ENCODE measurements around the gene TEX35. TPM values are rescaled to one million over a fixed set of nuclear protein-coding genes. Genes with fewer than 3 reads are reported as not detected.

Gene TEX35
- total RNA-seq, 1 donor from 2014 or later: 0.10 TPM

DNA sequence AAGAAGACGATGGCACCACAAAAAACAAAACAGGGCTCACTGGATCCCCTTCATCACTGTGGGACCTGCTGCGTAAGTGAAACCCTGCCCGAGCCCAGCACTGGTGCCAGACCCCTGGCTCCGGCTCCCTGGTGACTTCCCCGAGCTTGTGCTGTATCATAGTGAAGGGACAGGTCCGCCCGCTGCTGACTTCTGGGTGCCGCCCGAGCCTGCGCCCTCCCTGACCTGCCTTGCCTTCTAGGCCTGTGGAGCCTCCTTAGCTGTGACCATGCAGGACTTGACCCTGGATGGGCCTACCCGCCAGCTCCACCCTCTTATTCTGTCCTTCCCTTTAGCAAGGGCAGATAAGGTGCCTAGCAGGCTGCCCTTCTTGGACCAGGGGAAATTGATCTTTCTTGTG, 7.9 kb downstream of the TEX35 start:
- DNase-seq: no peak

DNA sequence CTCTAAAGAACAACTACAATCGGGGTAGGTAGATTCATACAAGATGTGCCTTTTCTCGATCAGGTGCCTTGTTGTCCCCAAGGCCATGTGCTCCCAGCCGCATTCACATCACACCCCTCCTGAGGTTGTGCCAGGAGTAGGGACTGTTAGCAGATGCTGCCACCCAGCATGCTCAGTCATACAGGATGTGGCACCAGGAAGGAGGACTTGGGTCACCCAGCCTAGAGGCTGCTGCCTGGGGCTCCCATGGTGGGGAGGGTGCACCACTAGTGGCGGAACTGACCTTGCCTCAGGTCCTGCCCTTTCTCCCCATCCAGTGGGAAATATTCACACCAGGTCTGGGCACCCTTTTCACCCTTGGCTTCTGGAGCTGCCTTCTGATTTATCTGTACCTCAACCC, 8.3 kb downstream of the TEX35 start:
- DNase-seq: no peak

GRCh38 chr1:178527117-178527516, 14.2 kb downstream of the TEX35 start:
- DNase-seq: no peak

DNA sequence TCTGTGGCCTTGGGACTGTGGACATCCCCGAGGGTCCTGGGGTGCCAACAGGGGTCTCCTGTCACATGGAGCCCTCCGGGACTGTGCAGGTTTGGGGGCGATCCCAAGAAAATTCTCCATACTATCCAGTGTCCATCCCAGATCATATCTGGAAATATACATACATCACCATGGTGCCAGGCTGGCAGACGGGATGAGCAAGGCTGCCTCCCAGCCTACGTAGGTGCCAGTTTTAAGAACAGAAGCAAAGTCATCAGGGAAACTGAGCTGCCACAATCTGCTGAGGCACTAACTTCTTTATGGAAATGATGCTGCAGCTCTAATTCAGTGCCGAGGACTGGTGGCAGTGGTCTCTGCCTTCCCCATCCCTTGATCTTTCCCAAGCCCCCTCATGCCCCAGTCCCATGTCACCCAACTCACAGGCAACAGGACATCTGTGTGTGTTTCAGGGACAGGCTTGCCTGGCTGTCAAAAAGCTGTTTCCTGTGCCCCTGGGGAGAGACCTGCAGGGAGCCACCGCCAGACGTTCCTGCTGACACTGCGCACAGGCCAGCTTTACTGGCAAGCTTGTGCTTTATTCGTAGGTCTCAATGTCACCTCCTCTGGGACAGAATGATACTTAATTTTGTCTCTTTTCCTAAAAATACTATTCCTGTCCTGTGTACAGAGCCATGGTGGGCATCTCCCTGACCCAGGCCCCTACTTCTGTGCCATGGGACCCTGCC, 15.5 kb downstream of the TEX35 start:
- DNase-seq: no peak

DNA sequence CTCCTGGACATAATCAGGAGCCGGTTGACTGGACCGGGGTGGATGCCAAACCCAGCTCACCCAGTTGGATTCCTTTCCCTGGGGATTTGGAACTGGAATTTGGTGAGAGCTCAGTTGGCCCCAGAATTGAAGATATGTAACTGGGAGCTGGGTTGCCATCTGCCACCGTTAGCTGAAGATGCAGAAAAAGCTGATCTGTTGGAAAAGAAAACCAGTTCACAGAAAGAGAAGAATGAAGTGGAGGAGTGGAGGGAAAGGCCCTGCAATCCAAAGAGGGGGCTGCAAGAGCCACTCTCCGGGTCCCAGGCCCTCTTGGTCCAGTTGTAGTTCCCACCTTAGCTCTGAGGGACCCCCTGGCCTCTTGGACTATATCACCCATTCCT, 16.0 kb downstream of the TEX35 start:
- no peak for DNase-seq

DNA sequence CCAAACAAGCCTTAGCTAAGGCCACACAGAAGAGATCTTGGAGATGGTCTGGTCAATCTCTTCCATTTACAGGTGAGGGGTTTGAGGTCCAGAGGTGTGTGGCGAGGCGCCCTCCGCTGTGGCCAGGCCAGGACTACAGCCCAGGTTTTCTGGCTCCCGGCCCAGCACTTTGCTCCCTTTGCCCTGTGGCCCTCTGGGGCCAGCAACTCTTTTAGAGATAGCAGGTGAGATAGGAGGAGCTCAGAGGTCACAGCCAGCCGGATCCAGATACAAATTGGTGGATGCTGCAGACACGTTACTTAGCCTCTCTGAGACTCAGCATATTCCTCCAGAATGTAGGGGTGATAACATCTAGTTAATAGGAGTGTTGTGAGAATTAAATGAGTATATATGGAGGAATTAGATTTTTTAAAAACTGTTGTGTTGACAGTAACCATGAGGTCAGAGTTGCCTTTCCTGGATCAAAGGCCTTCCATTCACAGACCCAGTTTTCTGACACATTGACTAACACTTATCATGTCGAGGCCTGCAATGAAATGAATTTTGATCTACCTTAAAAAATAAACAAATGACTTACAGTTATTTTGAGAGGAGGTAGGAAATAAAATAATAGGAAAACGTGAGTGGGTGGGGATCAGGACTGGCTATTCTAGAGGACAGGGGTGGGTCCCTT, 16.6 kb downstream of the TEX35 start:
- DNase-seq: no peak

DNA sequence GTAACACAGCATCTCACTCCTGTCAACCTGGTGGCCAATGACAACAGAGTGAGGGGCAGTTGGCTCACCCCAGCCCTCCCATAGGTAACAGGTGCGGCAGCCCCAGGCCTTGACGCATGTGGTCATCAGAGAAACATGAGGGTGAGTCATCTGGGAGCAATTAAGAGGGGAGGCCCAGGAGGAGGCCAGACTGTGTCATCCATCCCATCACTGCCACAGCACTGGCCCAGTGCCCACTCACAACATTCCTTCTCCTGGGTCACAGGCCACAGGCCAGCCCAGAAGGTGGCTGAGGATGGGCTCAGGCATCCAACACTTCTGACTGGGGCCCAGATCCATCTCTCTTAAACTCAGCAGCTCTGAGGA, 17.1 kb downstream of the TEX35 start:
- no peak for DNase-seq

- no peak for DNase-seq
Observed at GRCh38 chr1:178530502-178530901, 17.6 kb downstream of the TEX35 start.

DNA sequence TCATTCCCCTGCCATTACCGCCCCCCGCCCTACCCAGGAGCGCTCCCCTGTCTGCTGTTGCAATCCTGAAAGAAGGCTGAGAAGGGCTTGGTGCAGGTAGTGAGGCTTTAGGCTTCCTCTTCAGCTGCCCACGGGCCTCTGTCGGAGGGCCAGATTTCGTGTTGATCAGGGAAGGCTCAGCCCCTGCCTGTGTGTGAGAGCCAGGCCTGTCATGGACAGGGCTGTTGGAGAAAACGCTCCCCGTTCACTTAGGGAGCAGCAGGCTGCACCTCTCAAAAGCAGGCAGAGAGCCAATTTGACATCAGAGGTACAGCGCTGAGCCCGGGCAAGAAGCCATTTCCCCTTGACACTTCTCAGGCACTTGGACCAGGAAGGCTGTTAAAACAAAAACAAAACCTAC, 19.0 kb downstream of the TEX35 start:
- no peak for DNase-seq

GRCh38 chr1:178532392-178532791, 19.5 kb downstream of the TEX35 start:
- peak; percentile 53 for DNase-seq

DNA sequence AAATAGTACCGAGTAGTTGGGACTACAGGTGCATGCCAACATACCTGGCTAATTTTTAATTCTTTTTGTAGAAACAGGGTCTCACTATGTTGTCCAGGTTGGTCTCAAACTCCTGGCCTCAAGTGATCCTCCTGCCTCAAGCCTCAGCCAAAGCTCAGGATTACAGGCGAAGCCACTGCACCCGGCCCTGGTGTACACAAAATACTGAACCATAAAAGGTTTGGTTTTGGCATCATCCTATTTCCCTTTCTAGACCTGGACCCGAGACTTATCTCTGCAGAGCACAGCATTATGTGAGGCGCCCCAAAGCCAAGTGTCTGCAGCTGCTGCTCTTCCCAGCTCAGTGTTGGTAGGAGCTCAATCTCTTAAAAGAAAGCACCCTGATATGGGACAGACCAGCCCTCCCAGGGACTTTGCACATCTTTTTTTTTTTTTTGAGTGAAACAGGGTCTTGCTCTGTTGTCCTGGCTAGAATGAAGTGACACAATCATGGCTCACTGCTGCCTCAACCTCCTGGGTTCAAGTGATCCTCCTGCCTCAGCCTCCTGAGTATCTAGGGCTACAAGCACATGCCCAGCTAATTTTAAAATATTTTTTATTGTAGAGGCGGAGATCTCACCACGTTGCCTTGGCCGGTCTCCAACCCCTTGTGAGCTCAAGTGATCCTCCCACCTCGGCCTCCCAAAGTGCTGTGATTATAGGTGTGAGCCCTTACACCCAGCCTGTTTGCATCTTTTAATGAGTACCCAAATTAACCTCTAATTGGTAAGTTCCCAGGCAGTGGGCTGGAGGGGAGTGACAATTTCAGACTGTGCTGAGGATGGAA, 20.4 kb downstream of the TEX35 start:
- DNase-seq: no peak

DNA sequence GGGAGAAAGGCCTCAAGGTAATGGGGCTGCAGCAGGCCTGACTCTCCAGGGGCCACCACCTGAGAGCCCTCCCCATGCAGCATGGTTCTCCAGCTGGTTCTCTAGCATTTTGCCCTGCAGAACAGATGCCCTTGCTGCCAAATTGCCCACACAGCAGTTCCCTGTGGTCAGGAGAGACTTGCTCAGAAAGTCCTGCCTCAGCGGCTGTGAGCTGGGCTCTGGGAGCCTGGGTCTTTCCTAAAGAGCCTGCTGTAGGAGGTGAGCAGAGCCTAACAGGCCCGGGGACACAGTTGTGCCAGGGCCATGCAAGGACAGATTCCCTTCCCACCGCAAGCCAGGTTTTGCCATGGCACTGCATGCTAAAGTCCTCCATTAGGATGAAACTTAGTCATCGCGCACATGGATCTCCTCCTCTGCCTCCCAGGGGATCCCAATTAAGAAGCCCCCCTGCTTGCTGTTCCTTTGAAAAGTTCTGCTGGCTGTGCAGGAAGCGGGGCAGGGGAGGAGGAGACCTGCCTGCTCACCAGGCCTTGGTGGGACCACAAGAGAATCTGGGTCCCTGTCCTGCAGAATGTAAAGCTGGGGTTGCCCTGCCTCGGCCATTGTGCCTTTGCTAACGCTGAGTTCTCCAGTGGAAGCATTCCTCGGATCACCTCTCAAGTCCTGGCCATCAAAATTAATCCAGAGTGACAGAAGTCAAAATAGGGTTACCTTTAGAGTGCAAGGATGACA, 21.4 kb downstream of the TEX35 start:
- DNase-seq: no peak

GRCh38 chr1:178536329-178536728, 23.4 kb downstream of the TEX35 start:
- no peak for DNase-seq

GRCh38 chr1:178536844-178537371, 24.0 kb downstream of the TEX35 start:
- DNase-seq: peak; percentile 64

DNA sequence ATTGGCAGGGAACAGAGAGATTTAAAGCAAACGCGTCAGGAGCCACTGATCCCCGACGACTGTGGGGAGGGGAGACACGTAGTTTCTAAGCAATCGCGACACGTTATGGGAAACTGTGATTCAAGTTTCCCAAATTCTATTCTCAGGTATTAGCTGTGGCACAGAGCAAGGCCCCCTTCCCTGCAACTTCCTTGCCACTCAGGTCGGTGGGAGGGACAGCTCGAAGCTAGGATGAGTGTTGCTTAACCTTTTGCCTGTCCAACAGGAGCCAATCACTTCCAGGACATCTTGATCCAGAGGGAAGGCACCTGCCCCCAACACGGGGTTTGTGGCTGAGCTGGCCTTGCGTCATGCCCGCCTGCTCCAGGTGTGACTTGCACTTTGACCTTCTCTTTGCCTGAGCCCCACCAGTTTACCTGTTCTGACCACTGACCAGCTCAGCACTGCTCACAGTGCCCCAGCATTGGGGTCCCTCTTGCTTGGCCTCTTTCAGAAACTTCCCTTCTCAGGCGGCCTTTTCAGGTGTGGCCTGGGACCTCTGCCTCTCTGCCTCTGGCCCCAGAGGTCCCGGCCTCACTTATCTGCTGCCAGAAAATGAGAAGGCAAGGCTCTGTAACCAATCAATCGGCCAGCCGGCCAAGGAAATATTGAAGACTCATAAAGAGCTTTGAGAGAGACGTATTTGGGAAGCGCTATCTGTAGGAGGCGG, 24.6 kb downstream of the TEX35 start:
- no peak for DNase-seq

- peak; percentile 44 for DNase-seq
Observed at GRCh38 chr1:178538192-178538916, 25.4 kb downstream of the TEX35 start.

DNA sequence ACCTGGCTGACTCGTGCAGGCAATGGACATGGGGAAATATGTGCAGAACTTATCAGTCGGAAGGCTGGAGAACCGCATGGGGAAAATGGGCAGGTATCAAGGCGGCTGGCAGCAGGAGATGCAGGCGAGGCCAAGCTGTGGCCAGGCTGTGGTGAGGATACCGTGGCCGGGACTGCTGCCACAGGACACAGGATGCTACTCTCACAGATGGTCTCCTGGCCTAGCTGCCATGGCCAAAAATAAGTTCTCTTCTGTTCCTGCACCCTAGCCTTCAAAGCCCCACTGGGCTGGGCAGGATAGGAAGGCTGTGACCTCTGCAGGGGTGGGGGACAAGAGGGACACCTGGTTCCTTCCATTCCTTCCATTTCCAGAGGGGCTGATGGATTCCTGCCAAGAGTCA, 26.4 kb downstream of the TEX35 start:
- no peak for DNase-seq

GRCh38 chr1:178540204-178540603, 27.3 kb downstream of the TEX35 start:
- no peak for DNase-seq

DNA sequence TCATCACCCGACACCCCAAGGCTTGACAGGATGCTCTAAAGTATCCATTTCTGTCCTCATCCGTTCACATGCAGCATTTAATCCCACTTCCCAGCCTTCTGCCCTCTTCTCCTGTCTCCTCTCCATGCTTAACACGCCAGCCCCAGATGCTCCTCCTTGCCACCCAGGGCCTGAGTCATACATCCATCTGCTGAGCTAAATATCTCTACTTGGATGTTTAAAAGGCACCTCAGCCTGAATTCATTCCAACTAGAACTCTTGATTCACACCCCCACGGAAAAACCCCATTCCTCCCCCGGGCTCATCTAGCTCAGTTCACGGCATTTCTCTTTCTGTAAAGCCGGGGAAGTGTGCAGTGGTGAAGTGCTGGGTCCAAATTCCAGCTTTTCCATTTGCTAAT, 27.7 kb downstream of the TEX35 start:
- peak; percentile 5 for DNase-seq

DNA sequence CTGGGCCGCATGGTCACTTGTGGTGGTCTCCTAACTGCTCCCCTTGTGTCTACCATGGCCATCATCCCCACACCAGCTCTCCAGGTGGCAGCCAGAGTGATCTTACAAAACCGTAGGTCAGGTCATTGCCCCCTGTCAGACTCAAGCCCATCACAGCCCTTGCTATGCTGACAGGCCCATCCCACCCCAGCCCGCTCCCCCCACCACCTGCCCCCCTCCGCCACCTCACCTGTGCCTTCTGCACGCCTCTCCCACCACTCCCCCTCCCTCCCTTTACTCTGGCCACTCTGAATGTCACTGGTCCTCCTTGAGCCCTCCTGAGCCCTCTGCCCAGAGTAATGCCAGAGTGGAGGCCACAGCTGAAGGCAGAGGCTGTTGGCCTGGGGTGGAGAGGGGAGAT, 28.5 kb downstream of the TEX35 start:
- no peak for DNase-seq

Data from skin of body (tissue), 2 donors.